HG03025 (cell line): Measurements from ENCODE around the gene SLC35B3.
"Not testable (repeated sequence)": the region's sequence is repeated elsewhere in the genome, so short reads cannot be mapped to it uniquely, and the experiment has no call there.

Source experiments
- ATAC-seq: cut with Tn5 transposase; IDR thresholded peaks from one replicate; pipeline ENCODE4 v1.9.1; 2021; ENCODE audit warnings: mild to moderate bottlenecking, moderate library complexity; ENCODE audit not compliant: unreplicated experiment, low FRiP score

Gene SLC35B3

GRCh38 chr6:8435093-8435844 is at the start of gene SLC35B3:
TSS of gene SLC35B3 (minus strand) at chr6:8435545.
- ATAC-seq = peak; percentile 97

GRCh38 chr6:8483650-8484049 is 48.3 kb upstream of the SLC35B3 start:
- no peak for ATAC-seq

DNA sequence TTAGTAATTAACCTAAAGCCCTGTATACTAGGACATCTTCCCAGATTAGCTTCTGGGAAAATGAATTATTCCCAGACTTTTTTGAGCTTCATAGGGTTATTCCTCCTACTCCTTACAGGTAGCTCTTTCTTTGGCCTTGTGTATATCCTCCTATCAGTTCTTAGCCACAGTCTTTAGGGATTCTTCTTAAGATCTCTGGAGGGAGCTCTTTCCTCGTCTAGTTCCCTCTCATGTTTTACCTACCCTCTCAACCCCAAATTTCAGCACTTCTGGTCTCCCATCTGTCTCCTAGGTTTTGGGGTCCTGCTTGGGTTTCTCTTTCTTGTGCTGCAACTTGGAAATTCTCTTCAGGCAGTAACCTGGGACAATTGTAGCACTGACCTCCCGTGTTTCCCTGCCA is 46.4 kb upstream of the SLC35B3 start:
- ATAC-seq = no peak

DNA sequence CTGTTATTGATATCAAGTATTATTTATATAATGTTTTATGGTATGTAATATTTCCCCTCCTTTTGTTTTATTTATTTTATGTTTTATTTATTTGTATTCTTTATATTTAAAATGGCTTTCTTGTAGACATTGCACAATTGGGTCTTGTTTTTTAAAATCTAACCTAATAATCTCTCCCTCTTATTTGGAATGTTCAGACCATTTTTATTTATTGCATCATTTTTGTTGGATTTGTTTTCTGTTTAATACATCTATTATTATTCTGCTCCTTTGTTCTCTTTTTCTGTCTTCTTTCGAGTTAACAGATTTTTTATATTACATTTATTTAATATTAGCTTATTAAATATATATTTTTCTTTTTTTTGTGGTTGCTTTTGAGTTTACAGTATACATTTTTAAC is 43.1 kb upstream of the SLC35B3 start:
- no peak for ATAC-seq

DNA sequence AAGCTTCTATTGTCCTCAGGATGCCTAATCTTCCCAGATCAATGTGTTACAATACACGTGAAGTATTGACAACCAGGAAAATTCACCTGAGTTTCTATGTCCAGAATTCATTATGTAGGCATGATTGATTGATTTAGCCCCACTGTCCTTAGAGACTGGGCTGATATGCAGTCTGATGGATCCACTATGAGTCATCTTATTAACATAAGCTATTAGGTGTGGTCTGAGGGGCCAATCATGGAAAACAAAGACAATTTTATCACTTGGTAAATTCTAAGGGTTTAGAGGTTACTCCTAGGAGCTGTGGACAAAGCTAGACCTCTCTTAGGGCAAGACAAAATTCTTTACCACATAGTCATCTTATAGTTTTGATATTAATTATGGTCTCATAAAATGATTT is 41.3 kb upstream of the SLC35B3 start:
- no peak for ATAC-seq

GRCh38 chr6:8468552-8469356 is 33.4 kb upstream of the SLC35B3 start:
- no peak for ATAC-seq

GRCh38 chr6:8462694-8463093 is 27.3 kb upstream of the SLC35B3 start:
- ATAC-seq = no peak

- no peak for ATAC-seq
These were observed 26.8 kb upstream of the SLC35B3 start for GRCh38 chr6:8462169-8462568.

GRCh38 chr6:8446391-8446790 is 11.0 kb upstream of the SLC35B3 start:
- no peak for ATAC-seq

DNA sequence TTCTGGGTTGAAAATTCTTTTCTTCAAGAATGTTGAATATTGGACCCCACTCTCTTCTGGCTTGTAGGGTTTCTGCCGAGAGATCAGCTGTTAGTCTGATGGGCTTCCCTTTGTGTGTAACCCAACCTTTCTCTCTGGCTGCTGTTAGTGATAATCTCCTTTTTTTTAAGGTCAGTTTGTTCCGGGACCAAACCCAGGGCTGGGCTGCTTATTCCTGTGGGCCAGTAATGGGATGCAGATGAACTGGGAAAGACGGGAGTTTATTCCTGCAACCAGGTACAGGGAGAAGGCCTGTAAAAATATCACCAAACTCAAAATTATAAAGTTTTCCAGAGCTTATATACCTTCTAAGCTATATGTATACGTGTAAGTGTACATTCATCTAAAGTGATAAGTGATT is 10.6 kb upstream of the SLC35B3 start:
- not testable (repeated sequence) for ATAC-seq

GRCh38 chr6:8442150-8442549 is 6.8 kb upstream of the SLC35B3 start:
- ATAC-seq = no peak

DNA sequence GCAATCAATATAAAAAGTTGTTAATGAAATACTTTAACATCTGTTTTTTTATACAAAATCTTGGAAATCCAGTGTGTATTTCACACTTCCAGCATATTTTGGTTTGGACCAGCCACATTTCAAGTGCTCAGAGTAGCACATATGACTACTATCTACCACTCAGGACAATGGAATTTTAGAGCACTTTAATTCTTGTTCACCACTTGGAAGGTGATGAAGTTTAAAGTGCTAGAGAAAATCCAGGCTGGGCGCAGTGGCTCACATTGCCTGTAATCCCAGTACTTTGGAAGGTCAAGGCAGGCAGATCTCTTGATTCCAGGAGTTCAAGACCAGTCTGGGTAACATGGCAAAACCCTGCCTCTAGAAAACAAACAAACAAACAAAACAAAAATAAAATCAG is 6.1 kb upstream of the SLC35B3 start:
- no peak for ATAC-seq

DNA sequence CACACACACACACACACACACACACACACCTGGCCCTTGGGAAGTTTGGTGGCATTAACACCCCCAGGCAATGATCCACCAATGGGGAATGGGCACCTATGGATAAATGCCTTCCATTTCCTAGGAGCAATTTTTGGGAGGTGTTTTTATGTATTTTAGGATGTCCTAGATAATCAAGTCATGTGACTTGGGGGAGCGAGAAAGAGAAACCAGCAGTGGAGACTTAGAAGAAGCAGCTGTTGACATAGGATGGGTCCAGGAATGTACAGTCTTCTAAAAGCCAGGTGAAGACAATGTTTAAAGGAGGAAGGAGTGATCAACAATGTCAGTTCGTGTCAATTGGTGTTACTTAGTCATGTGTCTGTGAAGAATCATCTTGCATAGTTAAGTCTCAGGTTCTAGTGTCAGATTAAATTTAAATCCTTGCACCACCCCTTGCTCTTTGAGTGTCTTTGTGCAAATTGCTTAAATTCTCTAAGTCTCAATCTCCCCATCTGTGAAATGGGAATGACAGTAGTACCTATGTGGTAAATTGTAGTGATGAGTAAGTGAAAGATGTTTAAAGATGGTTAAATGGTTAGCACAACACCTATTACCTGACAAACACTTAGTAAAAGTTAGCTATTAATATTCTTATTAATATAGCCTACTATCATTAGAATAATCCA is 4.4 kb upstream of the SLC35B3 start:
- no peak for ATAC-seq

- ATAC-seq = no peak
These were observed 2.5 kb upstream of the SLC35B3 start for GRCh38 chr6:8437813-8438212.

- ATAC-seq = no peak
These were observed 1.6 kb upstream of the SLC35B3 start for GRCh38 chr6:8436966-8437365.

- no peak for ATAC-seq
These were observed 462 bp upstream of the SLC35B3 start for GRCh38 chr6:8435845-8436168.

DNA sequence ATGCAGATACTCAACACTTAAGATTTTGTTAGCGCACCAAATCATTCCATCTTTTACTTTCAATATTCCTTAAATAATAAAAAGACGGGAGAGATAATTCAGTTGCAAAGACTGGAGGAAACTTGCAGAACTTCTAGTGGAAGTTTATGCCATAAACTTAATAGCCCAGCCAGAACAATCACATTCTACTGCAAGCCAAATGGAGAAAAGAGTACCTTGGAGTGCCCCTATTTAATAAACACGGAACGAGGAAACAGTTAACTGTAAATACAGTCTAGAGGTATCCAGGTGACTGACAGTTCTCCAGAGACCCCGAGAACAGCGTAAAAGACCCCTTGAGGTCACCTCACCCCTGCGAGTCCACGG is 635 bp downstream of the SLC35B3 start:
- peak; percentile 24 for ATAC-seq

GRCh38 chr6:8432614-8433013 is 2.7 kb downstream of the SLC35B3 start:
- no peak for ATAC-seq

DNA sequence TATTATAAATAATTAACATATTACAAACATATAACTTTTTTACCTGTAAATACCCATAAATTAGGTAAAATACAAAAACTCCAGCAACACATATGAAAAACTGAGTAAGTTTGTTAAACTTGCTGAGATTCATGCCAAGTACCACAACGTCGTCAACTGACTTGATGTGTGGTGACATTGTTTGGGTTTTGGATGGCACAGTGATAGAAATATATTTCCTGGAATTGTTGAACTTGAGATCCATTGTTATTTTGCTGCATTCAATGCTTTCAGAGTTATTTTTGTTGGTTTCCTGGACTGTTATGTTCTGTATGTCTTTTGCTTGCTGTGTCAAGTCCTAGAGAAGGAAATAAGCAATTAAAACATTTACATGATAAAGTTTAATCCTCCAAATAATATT is 5.5 kb downstream of the SLC35B3 start:
- no peak for ATAC-seq

DNA sequence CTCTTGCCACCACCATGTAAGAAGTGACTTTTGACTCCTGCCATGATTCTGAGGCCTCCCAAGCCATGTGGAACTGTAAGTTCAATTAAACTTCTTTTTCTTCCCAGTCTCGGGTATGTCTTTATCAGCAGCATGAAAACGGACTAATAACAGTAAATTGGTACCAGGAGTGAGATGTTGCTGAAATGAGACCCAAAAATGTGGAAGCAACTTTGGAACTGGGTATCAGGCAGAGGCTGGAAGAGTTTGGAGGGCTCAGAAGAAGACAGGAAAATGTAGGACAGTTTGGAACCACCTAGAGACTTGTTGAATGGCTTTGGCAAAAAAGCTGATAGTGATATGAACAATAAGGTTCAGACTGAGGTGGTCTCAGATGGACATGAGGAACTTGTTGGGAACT is 8.8 kb downstream of the SLC35B3 start:
- ATAC-seq = not testable (repeated sequence)

GRCh38 chr6:8420031-8420588 is 15.2 kb downstream of the SLC35B3 start:
- no peak for ATAC-seq
